IPS-NIHi11 (cell line): ENCODE measurements around the gene FRMD1.

Experiments used
- DNase-seq: peaks from one replicate; pipeline ENCODE4 v3.0.0; 2012; ENCODE audit warnings: mixed read lengths, low spot score

The FRMD1 gene

GRCh38 chr6:168043193-168043847, 35.7 kb downstream of the FRMD1 start:
- DNase-seq: no peak

GRCh38 chr6:168042426-168043192, 36.4 kb downstream of the FRMD1 start:
- no peak for DNase-seq

- no peak for DNase-seq
Measured at GRCh38 chr6:168041928-168042327, 37.1 kb downstream of the FRMD1 start.

GRCh38 chr6:168040856-168041496, 38.0 kb downstream of the FRMD1 start:
- no peak for DNase-seq

DNA sequence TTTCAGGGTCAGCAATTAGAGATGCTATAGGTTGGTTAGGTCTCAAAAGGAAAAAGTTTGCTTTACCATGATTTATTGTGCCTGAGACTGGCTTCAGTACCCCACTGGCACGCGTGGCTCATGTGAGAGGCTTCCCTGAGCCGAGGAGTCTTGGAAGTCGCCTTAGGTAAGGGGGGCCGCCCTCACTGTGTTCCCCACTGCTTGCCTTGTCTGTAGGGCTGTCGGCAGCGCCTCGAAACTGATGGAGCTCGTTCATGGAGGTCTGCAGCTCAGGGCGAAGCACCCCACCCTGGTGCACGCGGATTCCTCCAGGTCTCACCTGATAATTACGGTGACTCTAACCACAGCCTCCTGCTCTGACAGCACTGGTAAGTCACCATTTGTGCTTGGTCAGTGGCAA, 39.2 kb downstream of the FRMD1 start:
- no peak for DNase-seq

- no peak for DNase-seq
Measured at GRCh38 chr6:168039301-168039700, 39.7 kb downstream of the FRMD1 start.

- no peak for DNase-seq
Measured at GRCh38 chr6:168038576-168039140, 40.4 kb downstream of the FRMD1 start.

DNA sequence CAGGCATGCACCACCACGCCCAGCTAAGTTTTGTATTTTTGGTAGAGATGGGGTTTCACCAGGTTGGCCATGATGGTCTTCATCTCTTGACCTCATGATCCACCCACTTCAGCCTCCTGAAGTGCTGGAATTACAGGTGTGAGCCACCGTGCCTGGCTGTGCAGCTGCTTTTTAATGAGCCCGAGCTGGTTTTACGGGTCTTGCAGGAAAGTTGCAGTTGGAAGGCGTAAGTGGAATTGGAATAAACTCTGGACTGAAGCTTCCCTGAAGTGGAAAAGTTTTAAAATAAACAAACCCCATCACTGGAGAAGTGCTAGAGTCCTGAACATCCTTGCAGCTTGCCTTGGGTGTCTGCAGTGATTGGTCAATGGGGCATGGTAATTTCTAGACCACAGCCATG, 41.2 kb downstream of the FRMD1 start:
- no peak for DNase-seq

DNA sequence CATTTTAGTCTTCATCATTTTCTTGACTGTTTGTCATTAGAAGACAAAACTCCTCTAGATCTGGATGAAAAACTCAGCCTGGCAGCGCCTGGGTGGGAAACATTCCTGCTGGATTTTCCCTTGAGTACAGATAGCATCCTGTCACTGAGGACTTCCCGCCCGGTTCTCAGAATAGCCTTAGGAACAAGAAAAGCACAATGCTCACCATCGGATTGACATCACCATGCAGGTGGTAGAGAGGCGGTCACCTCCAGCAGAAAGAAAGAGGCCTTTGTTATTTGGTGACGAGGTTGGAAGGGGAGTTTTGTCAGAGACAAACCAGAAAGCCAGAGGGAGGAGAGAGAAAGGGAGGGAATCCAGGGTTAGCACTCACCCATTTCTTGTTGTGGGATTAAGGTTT, 41.8 kb downstream of the FRMD1 start:
- DNase-seq: no peak

DNA sequence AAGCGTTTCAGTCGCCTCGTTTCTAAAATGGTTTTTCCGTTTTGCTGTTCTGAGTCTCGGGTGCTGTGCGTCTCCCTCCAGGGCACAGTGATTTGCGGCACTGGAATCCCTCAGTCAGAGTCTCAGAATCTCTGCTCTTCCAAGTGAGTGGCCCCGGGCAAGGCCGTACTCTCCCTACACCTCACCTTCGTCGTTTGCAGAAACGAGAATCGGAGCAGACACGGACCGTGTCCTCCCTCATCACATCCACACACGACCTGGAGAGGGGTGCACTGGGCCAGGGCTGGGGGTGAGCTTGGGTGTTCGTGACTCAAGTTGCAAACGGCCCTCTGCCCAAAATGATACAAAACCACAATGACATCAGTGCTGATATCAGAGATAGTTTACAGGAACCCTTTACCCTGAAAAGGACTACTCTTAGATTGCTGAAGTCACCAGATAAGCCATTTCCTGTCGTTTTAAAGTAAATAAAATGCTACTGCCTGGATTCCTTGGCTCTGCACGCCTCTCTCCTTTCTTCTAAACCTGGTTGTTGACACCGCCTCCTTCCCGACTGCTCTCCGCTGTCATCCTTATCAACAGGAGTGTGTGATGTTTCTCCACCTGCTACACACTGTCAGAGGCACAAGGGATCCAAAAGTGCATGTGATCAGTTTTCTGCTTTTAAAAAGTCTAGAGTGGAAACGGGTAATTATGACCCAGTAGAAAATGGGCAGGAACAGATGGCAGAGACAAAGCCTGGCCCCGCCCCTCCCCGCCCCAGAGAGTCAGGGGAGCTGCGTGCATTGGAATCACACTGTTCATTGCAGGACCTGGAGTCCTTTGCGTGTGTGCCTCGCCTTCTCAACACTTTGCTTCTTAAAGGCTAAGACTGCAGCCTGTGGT, 43.1 kb downstream of the FRMD1 start:
- no peak for DNase-seq

DNA sequence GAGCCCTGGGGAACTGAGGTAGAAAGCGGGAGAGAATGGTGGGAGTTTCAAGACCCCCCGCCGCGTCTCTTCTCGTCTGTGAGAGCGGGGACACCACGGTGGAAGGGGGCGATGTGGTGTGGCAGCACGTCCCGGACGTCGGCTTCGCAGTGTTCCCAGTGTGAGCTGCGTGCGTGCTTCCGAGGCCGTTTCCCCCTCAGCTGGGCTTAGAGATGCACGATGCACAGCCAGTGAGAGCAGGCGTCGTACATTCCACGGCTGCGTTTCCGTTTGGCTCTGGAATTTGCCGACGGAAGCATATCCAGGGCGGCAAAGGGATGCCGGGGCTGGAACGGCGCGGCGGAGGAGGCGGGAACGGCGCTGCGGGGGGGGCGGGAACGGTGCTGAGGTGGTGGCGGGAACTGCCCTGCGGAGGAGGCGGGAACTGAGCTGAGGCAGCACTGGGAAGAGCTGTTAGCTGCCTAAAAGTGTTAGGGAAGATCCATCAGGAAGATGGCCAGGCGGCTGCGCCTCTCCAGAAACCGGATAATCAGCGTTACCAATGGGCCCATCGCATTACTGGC, 43.8 kb downstream of the FRMD1 start:
- peak; percentile 82 for DNase-seq

- no peak for DNase-seq
Measured at GRCh38 chr6:168034537-168034936, 44.5 kb downstream of the FRMD1 start.

- no peak for DNase-seq
Measured at GRCh38 chr6:168033791-168034190, 45.2 kb downstream of the FRMD1 start.

DNA sequence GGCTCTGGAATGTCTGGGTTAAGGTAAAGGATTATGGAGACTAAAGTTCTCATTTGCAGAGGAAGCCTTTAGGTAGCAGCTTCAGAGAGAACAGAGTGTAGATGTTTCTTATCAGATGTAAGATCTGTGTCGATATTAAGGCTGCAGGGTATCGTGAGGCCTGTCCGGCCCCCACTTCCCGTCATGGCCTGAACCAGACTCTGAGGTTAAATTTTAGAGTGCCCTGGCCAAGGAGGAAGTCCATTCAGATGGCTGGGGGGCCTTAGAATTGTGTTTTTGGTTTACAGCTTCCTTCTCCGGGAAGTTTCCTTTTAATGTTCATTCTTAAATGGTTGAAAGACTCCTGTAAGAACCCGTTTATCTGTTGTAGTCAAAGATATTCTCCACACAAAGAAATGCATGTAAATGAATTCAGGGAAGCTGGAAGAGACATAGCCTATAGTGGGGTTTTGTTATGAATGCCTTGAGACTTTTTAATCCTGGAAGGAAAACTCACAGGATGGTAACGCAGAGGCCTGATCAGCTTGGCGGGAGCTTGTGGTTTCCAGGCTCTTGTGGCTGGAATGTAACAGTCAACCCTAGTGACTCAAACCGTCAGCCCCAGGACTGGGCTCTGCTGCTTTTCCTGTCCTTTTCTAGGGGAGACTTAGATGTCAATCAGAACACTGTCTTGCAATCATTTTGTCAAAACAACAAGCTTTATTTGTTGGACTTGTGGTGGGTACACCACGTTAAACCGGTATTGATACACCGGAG, 46.8 kb downstream of the FRMD1 start:
- DNase-seq: no peak

- DNase-seq: no peak
Measured at GRCh38 chr6:168031411-168031971, 47.5 kb downstream of the FRMD1 start.

DNA sequence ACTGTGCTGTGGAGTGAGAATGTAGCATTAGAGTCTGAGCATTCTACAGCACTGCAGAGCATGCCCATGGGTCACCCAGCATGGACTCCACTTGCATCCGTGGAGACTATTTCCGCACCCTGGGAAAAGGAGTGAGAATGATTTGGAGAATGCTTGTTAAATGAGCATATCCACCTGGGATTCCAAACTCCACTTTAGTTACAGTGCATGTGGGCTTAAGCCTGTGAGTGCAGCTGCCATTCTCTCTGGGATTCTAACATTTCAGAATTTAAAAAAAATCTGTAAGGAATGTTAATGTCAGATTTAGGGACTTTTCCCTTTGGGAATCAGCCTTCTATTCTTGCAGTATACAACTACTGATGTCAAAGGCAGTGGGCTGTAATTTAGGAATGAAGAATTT, 48.1 kb downstream of the FRMD1 start:
- no peak for DNase-seq

DNA sequence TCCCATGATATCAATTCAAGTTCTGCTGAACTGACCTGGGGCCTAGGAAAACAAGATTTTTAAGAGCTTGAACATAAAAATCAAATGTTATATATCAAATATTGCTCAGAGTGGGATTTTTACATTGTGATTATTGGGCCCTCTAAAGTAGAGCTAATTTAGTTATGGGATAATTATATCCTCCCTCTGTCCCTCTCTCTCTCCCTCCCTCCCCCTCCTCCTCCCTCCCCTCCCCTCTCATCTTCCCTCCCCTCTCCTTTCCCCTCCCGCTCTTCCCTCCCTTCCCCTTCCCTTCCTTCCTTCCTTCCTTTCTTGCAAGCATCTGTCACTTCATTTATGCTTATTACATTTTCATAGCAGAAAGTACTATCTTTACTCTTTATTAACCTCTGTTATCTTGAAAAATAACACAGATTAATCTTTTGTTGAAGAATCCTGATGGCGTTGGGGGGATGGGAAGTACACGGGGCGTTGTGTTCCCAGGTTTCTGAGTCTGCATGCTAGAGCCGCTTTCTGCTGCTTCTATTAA, 48.7 kb downstream of the FRMD1 start:
- no peak for DNase-seq

DNA sequence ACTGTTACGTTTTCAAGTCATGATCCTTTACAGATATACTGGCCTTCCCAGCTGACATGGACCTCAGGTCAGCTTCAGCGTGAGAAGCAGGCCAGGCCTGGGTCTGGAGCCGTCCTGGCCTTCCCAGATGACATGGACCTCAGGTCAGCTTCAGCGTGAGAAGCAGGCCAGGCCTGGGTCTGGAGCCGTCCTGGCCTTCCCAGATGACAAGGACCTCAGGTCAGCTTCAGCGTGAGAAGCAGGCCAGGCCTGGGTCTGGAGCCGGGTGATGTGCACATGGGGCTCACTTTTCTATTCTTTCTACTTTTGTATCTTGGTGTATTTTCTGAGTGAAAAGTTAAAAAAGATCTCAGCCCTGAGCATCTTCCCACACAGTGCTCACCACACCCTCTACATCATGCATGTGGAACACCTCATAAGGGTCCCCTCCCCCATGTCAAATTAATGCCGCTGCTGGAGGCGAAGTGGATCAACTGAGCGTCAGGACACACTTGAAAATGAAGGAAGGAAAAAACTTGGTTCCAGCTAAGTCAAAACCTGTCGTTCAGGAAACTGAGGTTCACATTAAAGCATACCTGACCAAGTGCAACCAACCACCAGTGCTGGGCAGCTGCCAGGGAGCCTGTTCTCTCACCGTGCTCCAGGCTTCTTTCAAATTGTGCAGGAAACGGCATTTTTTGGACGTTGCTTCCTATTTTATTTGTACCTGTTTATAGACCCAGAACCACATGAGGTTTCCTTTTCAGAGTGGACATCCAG, 49.4 kb downstream of the FRMD1 start:
- no peak for DNase-seq

- DNase-seq: no peak
Measured at GRCh38 chr6:168028181-168028580, 50.8 kb downstream of the FRMD1 start.

GRCh38 chr6:168027521-168027920, 51.5 kb downstream of the FRMD1 start:
- no peak for DNase-seq
